Kidney epithelial cell (primary cell): ENCODE data around the gene NAGLU. TPM values are rescaled to one million over a fixed set of nuclear protein-coding genes. Genes with fewer than 3 reads are reported as not detected.

ENCODE experiments used
- DNase-seq: peaks from one replicate; pipeline ENCODE4 v3.0.0-alpha.2; 2010; ENCODE audit warnings: low read depth
- H3K27me3 ChIP-seq: 2 replicates; pipeline ENCODE4 v1.6.0; 2011; ENCODE audit warnings: low read length; ENCODE audit not compliant: control insufficient read depth, insufficient read depth
- H3K36me3 ChIP-seq: 2 replicates; pipeline ENCODE4 v1.5.1; 2011; ENCODE audit warnings: low read length; ENCODE audit not compliant: control insufficient read depth, insufficient read depth
- H3K4me3 ChIP-seq: 2 replicates; pipeline ENCODE4 v1.5.1; 2011; ENCODE audit warnings: low read depth, mild to moderate bottlenecking, control low read depth, low read length
- CTCF ChIP-seq: IDR thresholded peaks from 2 replicates; pipeline ENCODE4 v1.5.1; 2011; ENCODE audit warnings: mild to moderate bottlenecking, moderate library complexity, low read length, control low read depth, inconsistent platforms; ENCODE audit not compliant: insufficient read depth, poor library complexity, severe bottlenecking
- total RNA-seq: library from RNA; depleted of rRNA; stranded (reverse); fragments of >200 nt; gene quantifications from 2 replicates; pipeline ENCODE4 v1.2.3, GENCODE V29; 2015

Gene NAGLU
- total RNA-seq, 1 donor from 2014 or later: 46.2 TPM

- no peak for DNase-seq
- Histone ChIP-seq H3K27me3 (no peaks in the 10 kb centered on the region), H3K36me3 (peaks cover 4% of the 10 kb centered on the region), H3K4me3 (no peak overlapping the region)
- TF ChIP-seq CTCF: no peak
These were observed 32.5 kb downstream of the NAGLU start for GRCh38 chr17:42568341-42569111.

- no peak for DNase-seq
- Histone ChIP-seq H3K27me3 (no peaks in the 10 kb centered on the region), H3K36me3 (peaks cover 1% of the 10 kb centered on the region), H3K4me3 (no peak overlapping the region)
- TF ChIP-seq CTCF: no peak
These were observed 35.6 kb downstream of the NAGLU start for GRCh38 chr17:42571435-42572225.

- DNase-seq: no peak
- Histone ChIP-seq H3K4me3 (no peak overlapping the region), H3K27me3 (no peaks in the 10 kb centered on the region), H3K36me3 (peaks cover 1% of the 10 kb centered on the region)
- TF ChIP-seq CTCF: no peak
These were observed 37.1 kb downstream of the NAGLU start for GRCh38 chr17:42573095-42573494.

- H3K27me3 ChIP-seq: no peaks in the 10 kb centered on the region
- peaks cover 1% of the 10 kb centered on the region for H3K36me3 ChIP-seq
- no peak overlapping the region for H3K4me3 ChIP-seq
- no peak for TF ChIP-seq CTCF
- DNase-seq: no peak
These were observed 38.4 kb downstream of the NAGLU start for GRCh38 chr17:42574463-42574862.

- no peaks in the 10 kb centered on the region for H3K27me3 ChIP-seq
- no peaks in the 10 kb centered on the region for H3K36me3 ChIP-seq
- TF ChIP-seq CTCF: no peak
- peak overlapping the region; percentile 78 for H3K4me3 ChIP-seq
- no peak for DNase-seq
These were observed 41.1 kb downstream of the NAGLU start for GRCh38 chr17:42577140-42577531.
